B cell (primary cell): Measurements from ENCODE around the gene RIF1. TPM values are rescaled to one million over a fixed set of nuclear protein-coding genes. Genes with fewer than 3 reads are reported as not detected.

Experiments
- ATAC-seq: fragments of 200-7000 bp; cut with Tn5 transposase; one replicate; pipeline ENCODE4 v1.10.0; 2021; ENCODE audit warnings: low read depth, mild to moderate bottlenecking, moderate number of reproducible peaks, moderate library complexity
- CTCF ChIA-PET: fragments of 350-600 bp; sonication (Branson Sonifier 250); formaldehyde crosslinking; loops from one replicate; lab custom pipeline; 2021; ENCODE audit warnings: antibody characterized with exemption, inconsistent platforms; lab: Charles Lee
- POLR2A ChIA-PET: fragments of 350-600 bp; sonication (Branson Sonifier 250); formaldehyde crosslinking; loops from one replicate; lab custom pipeline; 2021; ENCODE audit warnings: antibody characterized with exemption; lab: Charles Lee
- DNase-seq: peaks from one replicate; pipeline ENCODE4 v3.0.0; 2013
- H2AFZ ChIP-seq: 2 replicates; pipeline ENCODE4 v1.6.1; 2012; ENCODE audit warnings: mild to moderate bottlenecking, low read depth, low read length; ENCODE audit not compliant: insufficient read depth, poor library complexity, severe bottlenecking
- H3K27ac ChIP-seq, 2 donors: 1 replicate in 1 of 2; 2 replicates in 1 of 2; pipeline ENCODE4 v1.5.1; 2012 to 2013; ENCODE audit warnings: low read length in 2 of 2, mild to moderate bottlenecking in 2 of 2, moderate library complexity in 1 of 2
- H3K27me3 ChIP-seq, 4 experiments: fragments of 200-600 bp in 1 of 4; sonication (generic) in 1 of 4; replicated peaks in 1 of 4; 1 replicate in 2 of 4; 2 replicates in 2 of 4; pipeline versions ENCODE4 v1.6.1 to v1.7.0; 2013 to 2016; ENCODE audit warnings: low read length in 3 of 4, mild to moderate bottlenecking in 2 of 4, mixed read lengths in 1 of 4, moderate library complexity in 1 of 4; ENCODE audit not compliant: insufficient read depth in 4 of 4, control insufficient read depth in 3 of 4; ENCODE audit errors: control extremely low read depth in 1 of 4
- H3K36me3 ChIP-seq, 2 experiments: replicated peaks in 1 of 2; 1 replicate in 1 of 2; 2 replicates in 1 of 2; pipeline versions ENCODE4 v1.6.1 to v1.7.1; 2013; ENCODE audit warnings: low read length in 1 of 2; ENCODE audit not compliant: insufficient read depth in 2 of 2, control insufficient read depth in 1 of 2; ENCODE audit errors: control extremely low read depth in 1 of 2, extremely low read depth in 1 of 2
- H3K4me1 ChIP-seq, 2 donors: fragments of 200-600 bp in 1 of 2; sonication (generic) in 1 of 2; 1 replicate in 1 of 2; 2 replicates in 1 of 2; pipeline versions ENCODE4 v1.5.1 to v1.6.1; 2013 to 2017; ENCODE audit warnings: low read length in 2 of 2; ENCODE audit not compliant: control insufficient read depth in 2 of 2, insufficient read depth in 2 of 2
- H3K4me2 ChIP-seq: replicated peaks from 2 replicates; pipeline ENCODE3; 2012; ENCODE audit warnings: mild to moderate bottlenecking, low read depth, low read length; ENCODE audit not compliant: poor library complexity, severe bottlenecking
- H3K4me3 ChIP-seq, 5 experiments: fragments of 200-600 bp in 1 of 5; sonication (generic) in 1 of 5; 1 replicate in 3 of 5; 2 replicates in 2 of 5; pipeline versions ENCODE4 v1.5.1 to v1.7.0; 2011 to 2016; ENCODE audit warnings: low read length in 4 of 5, mild to moderate bottlenecking in 4 of 5, low read depth in 2 of 5, control low read depth in 1 of 5, moderate library complexity in 1 of 5; ENCODE audit not compliant: insufficient read depth in 1 of 5; ENCODE audit errors: control extremely low read depth in 1 of 5, extremely low read depth in 1 of 5
- H3K79me2 ChIP-seq: fragments of 200-600 bp; sonication (generic); one replicate; pipeline ENCODE4 v1.6.0; 2016; ENCODE audit warnings: low read length; ENCODE audit not compliant: control insufficient read depth, insufficient read depth
- H3K9ac ChIP-seq: fragments of 200-600 bp; sonication (generic); 2 replicates; pipeline ENCODE4 v1.6.1; 2017; ENCODE audit warnings: mild to moderate bottlenecking, low read length, moderate library complexity
- H3K9me3 ChIP-seq, 3 donors: one replicate each; pipeline versions ENCODE4 v1.6.1 to v1.7.1; 2013; ENCODE audit warnings: low read length in 2 of 3; ENCODE audit not compliant: control insufficient read depth in 2 of 3, insufficient read depth in 1 of 3; ENCODE audit errors: control extremely low read depth in 1 of 3
- H4K20me1 ChIP-seq: 2 replicates; pipeline ENCODE4 v1.6.0; 2012; ENCODE audit warnings: mild to moderate bottlenecking, low read length; ENCODE audit not compliant: insufficient read depth, control insufficient read depth, poor library complexity, severe bottlenecking
- H3K27ac Mint-ChIP-seq: one replicate; pipeline ENCODE4 v1.8.0; 2021; ENCODE audit warnings: mixed read lengths
- H3K27me3 Mint-ChIP-seq: one replicate; pipeline ENCODE4 v1.8.0; 2021; ENCODE audit warnings: mixed read lengths
- H3K4me1 Mint-ChIP-seq: one replicate; pipeline ENCODE4 v1.8.0; 2021; ENCODE audit warnings: mixed read lengths
- H3K4me3 Mint-ChIP-seq: one replicate; pipeline ENCODE4 v1.8.0; 2021; ENCODE audit warnings: mixed read lengths
- H3K9me3 Mint-ChIP-seq: one replicate; pipeline ENCODE4 v1.8.0; 2022; ENCODE audit warnings: mixed read lengths; ENCODE audit not compliant: insufficient read depth
- EZH2 ChIP-seq: IDR thresholded peaks from 2 replicates; pipeline ENCODE4 v1.6.1; 2012; ENCODE audit warnings: borderline replicate concordance, low read depth, mild to moderate bottlenecking, moderate library complexity, low read length; ENCODE audit not compliant: insufficient read depth, poor library complexity, severe bottlenecking
- WGBS: methylation state at CpG from one replicate; pipeline ENCODE4 v1.1.5; 2013; ENCODE audit warnings: missing lambda C conversion rate; ENCODE audit not compliant: insufficient coverage; 5-methylcytosine and 5-hydroxymethylcytosine counted together
- intact Hi-C: fragments of 100-400 bp; cut with micrococcal nuclease; formaldehyde crosslinking; loops from one replicate; pipeline ENCODE4 v1.10.0; 2022
- polyA plus RNA-seq: library from polyadenylated mRNA; depleted of rRNA; stranded (reverse); fragments of >200 nt; gene quantifications from 2 replicates; pipeline ENCODE4 v1.2.3, GENCODE V29; 2012
- total RNA-seq, 2 donors: library from RNA; stranded (reverse); fragments of 120-200 nt in 1 of 2; gene quantifications; 1 replicate in 1 of 2; 2 replicates in 1 of 2; pipeline versions ENCODE4 v1.2.3 to v1.2.4, GENCODE V29; 2013 to 2022
- TF ChIP-seq, protein P1 (sequence below): fragments of 200-600 bp; IDR thresholded peaks from one replicate; pipeline ENCODE4 v1.8.0; 2022; ENCODE audit warnings: antibody characterized with exemption, mild to moderate bottlenecking

RIF1 gene
- total and polyA plus RNA-seq, 2 donors (not counting 1 experiment from before 2014, with no cell fraction given): 3.3 to 60.5 TPM

DNA sequence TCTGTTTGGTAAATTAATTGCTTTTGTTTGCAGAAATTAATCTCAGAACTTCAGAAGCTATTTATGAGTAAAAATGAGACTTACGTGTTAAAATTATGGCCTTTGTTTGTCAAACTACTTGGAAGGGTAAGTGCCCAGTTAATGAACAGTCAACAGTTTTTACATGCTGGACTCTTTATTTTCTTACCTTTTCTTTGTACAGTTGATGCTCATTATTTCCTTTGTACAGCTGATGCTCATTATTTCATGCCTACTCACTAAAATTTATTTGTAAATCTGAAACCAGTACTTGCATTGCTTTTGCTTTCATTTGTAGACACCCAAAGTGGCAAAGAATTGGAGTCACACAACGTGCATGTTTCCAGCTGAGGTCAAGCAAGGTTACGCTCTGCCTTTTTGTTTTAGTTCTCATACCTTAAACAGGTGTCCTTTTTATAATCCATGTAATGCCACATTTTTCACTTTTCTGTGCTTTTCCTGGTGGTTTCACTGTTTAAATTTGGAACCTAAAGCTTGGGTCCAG, 13.3 kb downstream of the RIF1 start:
- Histone ChIP-seq H3K79me2 (peaks cover 20% of the 10 kb centered on the region), H3K36me3 (peaks cover 8 to 52% of the 10 kb centered on the region in 2 experiments), H3K4me1 (peaks cover 0 to 6% of the 10 kb centered on the region in 2 donors), H3K27ac (peak overlapping the region in 1 of 2 donors; percentile 49), H4K20me1 (peaks cover 10% of the 10 kb centered on the region), H3K4me2 (no peak overlapping the region), H3K4me3 (no peak overlapping the region), H3K9me3 (no peaks in the 10 kb centered on the region), H2AFZ (no peak overlapping the region), H3K9ac (no peak overlapping the region), H3K27me3 (no peaks in the 10 kb centered on the region)
- DNase-seq (no peak), ATAC-seq (no peak)
- intact Hi-C loops: no loop called here
- Mint-ChIP-seq H3K9me3 (no peaks in the 10 kb centered on the region), H3K4me1 (peaks cover 19% of the 10 kb centered on the region), H3K4me3 (no peak overlapping the region), H3K27ac (no peak overlapping the region), H3K27me3 (no peaks in the 10 kb centered on the region)
- no peak for TF ChIP-seq EZH2
- TF ChIP-seq, protein P1, sequence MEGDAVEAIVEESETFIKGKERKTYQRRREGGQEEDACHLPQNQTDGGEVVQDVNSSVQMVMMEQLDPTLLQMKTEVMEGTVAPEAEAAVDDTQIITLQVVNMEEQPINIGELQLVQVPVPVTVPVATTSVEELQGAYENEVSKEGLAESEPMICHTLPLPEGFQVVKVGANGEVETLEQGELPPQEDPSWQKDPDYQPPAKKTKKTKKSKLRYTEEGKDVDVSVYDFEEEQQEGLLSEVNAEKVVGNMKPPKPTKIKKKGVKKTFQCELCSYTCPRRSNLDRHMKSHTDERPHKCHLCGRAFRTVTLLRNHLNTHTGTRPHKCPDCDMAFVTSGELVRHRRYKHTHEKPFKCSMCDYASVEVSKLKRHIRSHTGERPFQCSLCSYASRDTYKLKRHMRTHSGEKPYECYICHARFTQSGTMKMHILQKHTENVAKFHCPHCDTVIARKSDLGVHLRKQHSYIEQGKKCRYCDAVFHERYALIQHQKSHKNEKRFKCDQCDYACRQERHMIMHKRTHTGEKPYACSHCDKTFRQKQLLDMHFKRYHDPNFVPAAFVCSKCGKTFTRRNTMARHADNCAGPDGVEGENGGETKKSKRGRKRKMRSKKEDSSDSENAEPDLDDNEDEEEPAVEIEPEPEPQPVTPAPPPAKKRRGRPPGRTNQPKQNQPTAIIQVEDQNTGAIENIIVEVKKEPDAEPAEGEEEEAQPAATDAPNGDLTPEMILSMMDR: no peak
- ChIA-PET POLR2A (interaction anchor here (0.7 kb wide), 1 partner anchor 11 kb away, joined by 4 read pairs; no protein-coding TSS in a partner anchor), CTCF (interaction anchor here (1.5 to 1.6 kb wide), 2 partner anchors 14 to 17 kb away, joined by 3 to 5 read pairs; no protein-coding TSS in a partner anchor)
- WGBS: 71% methylated on average over 1 of the region's 3 CpGs

DNA sequence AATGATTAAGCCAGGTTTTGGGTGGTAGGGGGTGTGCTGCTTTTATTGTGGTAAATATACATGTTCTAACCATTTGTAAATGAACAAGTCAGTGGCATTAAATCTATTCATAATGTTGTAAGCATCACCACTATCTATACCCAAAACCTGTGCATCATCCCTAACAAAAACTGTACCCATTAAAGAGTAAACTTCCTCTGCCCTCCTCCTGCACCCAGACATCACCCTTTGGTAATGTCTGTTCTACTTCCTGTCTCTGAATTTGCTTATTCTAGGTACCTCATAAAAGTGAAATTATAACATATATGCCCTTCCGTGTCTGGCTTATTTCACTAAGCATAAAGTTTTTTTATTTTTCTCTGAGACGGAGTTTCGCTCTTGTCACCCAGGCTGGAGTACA, 14.1 kb downstream of the RIF1 start:
- Histone ChIP-seq H3K4me3 (no peak overlapping the region), H3K36me3 (peaks cover 8 to 51% of the 10 kb centered on the region in 2 experiments), H2AFZ (no peak overlapping the region), H3K27ac (peak overlapping the region in 1 of 2 donors; percentile 49), H3K4me2 (no peak overlapping the region), H3K9me3 (no peaks in the 10 kb centered on the region), H3K9ac (no peak overlapping the region), H4K20me1 (peaks cover 10% of the 10 kb centered on the region), H3K27me3 (no peaks in the 10 kb centered on the region), H3K4me1 (peaks cover 0 to 6% of the 10 kb centered on the region in 2 donors), H3K79me2 (peaks cover 20% of the 10 kb centered on the region)
- DNase-seq (no peak), ATAC-seq (no peak)
- intact Hi-C loops: no loop called here
- Mint-ChIP-seq H3K4me3 (no peak overlapping the region), H3K27ac (peak overlapping the region; percentile 50), H3K4me1 (peaks cover 19% of the 10 kb centered on the region), H3K9me3 (no peaks in the 10 kb centered on the region), H3K27me3 (no peaks in the 10 kb centered on the region)
- ChIA-PET CTCF (interaction anchor here (1.5 to 1.6 kb wide), 2 partner anchors 13 to 16 kb away, joined by 3 to 5 read pairs; no protein-coding TSS in a partner anchor), POLR2A (no interaction called here)
- TF ChIP-seq, protein P1: no peak
- no peak for TF ChIP-seq EZH2
- WGBS: 93% methylated on average over 3 of the region's 3 CpGs
